SU-DHL-6 (cell line): ENCODE results near the gene PSMA7.

Experiments used
- CTCF ChIP-seq: fragments of 200-600 bp; sonication (generic); IDR thresholded peaks from one replicate; pipeline ENCODE4 v1.5.1; 2017; ENCODE audit warnings: antibody characterized with exemption, mild to moderate bottlenecking, low read length, moderate library complexity; ENCODE audit not compliant: insufficient read depth, poor library complexity, severe bottlenecking
- EZH2phosphoT487 ChIP-seq: fragments of 200-600 bp; sonication (generic), shearing (Covaris generic); conservative IDR thresholded peaks from 2 replicates; pipeline ENCODE4 v1.6.1; 2018; ENCODE audit warnings: mild to moderate bottlenecking, antibody characterized with exemption, low read length, moderate library complexity, mixed read lengths

DNA sequence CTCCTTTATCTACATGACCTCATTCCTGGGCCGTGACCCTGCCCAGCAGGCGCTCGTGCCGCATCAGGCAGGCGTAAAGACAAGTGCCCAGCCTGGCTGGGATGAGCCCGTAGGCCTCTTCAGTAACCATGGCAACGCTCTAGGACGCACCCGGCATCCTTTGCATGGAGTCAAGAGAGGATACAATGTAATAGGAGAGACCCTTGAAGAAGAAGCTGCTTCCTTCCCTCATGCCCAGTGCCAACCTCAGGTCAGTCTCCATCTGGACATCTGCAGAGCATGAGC is 25.9 kb downstream of the PSMA7 start:
- no peak for TF ChIP-seq CTCF
- no peak for TF ChIP-seq EZH2phosphoT487
